Measurements from ENCODE around the gene MYRFL.

GRCh38 chr12:69843608-69844007, 18.6 kb downstream of the MYRFL start:
- TF ChIP-seq CTCF (IDR thresholded peaks at IDR 0.05), result no peak
- TF ChIP-seq POLR2A (IDR thresholded peaks at IDR 0.05), result no peak
